NCI-H460 (cell line): ENCODE results near the gene GPSM1. TPM values are rescaled to one million over a fixed set of nuclear protein-coding genes. Genes with fewer than 3 reads are reported as not detected.
"Not testable (repeated sequence)": the region's sequence is repeated elsewhere in the genome, so short reads cannot be mapped to it uniquely, and the experiment has no call there.

Experiments used
- DNase-seq: peaks from one replicate; pipeline ENCODE4 v3.0.0-alpha.2; 2016; ENCODE audit warnings: low read depth; ENCODE audit errors: extremely low read depth
- total RNA-seq: library from RNA; depleted of rRNA; stranded (reverse); fragments of >200 nt; shearing (Covaris generic); gene quantifications from 2 replicates; pipeline ENCODE4 v1.2.3, GENCODE V29; 2014

GPSM1 gene
- total RNA-seq, 1 experiment from 2014 or later = 19.8 TPM

DNA sequence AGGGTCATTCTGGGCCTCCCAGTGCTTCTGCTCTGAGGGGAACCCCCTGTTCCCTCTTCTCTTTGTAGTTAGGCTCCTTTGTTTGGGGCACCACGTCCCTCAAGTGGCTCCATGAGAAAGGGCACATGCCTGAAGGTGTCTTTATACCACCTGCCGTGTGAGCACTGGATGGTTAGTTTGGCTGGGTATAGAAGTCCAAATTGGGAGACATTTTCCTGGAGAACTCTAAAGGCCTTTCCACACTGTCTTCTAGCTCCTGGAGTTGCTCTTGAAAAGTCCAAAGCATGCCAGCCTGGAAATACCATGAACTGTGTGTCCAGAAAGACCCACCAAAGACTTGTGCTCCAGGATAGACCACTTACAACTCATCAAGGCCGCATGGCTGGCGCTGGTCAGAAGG, 12.4 kb upstream of the GPSM1 start:
- DNase-seq = no peak

DNA sequence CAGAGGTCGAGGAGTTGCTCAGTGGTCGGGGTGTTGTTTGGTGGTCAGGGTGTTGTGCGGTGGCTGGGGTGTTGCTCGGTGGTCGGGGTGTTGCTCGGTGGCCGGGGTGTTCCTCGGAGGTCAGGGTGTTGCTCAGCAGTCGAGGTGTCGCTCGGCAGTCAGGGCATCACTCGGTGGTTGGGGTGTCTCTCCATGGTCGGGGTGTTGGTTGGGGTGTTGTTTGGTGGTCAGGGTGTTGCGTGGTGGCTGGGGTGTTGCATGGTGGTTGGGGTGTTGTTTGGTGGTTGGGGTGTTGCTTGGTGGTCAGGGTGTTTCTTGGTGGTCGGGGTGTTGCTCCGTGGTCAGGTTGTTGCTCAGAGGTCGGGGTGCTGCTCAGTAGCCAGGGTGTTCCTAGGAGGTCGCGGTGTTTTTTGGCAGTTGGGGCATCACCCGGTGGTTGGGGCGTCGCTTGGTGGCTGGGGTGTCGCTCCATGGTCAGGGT, 11.0 kb upstream of the GPSM1 start:
- no peak for DNase-seq

DNA sequence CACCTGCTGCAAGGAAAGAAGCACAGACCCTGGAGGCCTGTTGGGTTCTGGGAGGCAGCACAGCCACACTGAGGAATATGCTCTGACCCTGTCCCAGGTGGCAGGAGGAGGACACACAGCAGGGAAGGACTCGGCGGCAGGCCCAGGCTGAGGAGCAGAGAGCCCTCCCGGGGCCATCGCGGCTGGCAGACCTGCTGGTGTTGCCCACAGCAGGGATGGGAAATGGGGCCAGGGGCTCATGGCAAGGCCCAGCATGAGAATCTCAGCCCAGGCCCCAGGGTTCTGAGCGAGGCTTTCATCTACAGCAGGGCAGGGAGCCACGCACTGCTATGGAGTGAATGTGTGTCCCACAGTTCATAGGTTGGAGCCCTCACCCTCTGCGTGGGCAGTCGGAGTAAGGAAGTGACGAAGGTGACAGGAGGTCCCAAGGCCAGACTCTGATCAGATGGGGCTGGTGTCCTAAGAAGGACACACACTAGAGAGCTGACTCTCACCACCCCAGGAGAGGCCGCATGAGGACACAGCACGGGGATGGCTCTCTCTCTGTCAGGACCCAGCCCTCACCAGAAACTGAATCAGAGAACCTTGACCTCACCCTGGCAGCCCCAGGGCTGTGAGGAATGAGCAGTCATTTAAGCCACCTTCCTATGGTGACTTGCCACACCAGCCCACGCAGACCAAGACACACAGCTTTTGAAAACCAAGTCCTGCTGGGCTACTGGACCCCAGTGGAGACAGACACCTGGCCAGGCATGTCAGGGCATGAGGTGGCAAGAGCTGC, 10.3 kb upstream of the GPSM1 start:
- no peak for DNase-seq

DNA sequence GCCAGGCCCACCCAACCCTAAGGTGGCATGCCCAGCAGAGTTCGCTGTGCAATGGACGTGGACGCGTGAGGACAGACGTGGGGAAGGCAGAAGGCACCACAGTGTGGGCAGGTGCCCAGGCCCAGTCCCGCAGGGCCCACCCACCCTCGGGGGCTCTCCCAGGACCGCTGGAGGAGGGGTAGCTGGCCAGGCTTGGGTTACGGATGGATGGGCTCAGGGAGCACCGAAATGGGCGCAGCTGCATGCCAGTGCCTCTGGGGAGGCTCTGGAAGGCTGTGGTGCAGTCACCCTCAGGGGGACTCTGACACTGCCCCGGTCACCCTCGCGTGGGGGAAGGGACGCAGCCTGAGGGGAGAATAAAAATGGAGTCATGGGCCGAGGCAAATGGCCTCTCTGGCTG, 9.6 kb upstream of the GPSM1 start:
- no peak for DNase-seq

DNA sequence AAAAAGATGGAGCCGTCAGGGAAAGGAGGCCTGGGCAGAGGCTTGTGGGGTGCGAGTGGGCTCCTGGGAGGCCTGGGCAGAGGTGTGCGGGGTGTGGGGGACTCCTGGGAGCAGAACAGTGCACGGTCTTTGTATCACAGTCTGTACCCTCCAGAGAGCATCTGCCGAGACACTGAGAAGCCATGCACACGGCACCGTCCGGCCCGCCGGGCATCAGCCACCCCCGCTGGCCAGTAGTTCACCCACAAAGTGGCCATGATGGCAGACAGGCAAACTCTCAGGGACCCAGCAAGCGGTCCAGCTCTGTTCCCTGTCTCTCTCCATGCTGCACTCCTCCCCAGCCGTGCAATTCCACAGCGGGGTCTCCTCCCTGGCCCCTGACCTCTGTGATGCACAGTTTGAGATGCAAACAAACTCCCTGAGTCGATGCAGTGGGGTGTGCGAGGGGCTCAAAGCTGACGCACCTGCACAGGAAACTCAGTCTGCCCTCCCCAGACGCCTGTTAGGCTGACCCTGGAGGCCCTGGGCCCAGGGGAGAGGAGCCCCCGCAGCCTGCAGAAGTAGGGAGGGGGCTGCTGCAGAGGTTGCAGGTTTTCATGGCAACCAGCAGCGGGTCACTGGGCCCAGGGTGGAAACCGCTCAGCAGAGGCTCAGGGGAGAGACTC, 9.1 kb upstream of the GPSM1 start:
- DNase-seq = no peak

DNA sequence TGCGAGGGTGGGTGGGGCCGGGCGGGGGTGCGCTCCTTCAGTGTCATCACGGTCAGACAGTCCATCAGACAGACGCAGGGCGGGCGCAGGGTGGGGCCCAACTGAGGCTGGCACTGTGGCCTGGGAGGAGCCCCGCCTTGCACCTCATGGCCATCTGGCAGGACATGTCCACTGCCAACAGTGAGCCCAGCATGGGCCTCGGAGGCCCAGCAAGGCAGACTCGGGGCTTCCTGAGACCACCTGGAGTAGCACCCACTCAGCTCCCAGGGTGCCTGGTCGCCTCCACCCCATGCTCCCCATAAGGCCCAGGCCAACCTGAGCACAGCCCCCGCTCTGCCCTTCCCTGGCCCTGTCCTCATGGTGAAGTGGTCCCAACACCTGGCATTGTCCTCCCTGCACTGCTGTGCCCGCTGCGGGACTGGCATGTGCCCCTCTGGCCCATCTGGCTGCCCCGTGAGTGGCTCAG, 8.5 kb upstream of the GPSM1 start:
- no peak for DNase-seq

DNA sequence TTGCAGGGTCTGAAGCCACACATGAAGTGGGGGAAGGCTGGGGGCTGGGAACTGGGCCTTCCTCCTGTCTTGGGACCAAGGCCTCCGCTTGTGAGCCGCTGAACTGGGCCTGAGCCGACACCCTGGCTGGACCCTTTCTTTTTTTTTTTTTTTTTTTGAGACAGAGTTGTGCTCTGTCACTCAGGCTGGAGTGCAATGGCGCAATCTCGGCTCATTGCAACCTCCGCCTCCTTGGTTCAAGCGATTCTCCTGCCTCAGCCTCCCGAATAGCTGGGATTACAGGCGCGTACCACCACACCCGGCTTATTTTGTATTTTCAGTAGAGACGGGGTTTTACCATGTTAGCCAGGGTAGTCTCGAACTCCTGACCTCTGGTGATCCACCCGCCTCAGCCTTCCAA, 8.1 kb upstream of the GPSM1 start:
- DNase-seq = not testable (repeated sequence)

DNA sequence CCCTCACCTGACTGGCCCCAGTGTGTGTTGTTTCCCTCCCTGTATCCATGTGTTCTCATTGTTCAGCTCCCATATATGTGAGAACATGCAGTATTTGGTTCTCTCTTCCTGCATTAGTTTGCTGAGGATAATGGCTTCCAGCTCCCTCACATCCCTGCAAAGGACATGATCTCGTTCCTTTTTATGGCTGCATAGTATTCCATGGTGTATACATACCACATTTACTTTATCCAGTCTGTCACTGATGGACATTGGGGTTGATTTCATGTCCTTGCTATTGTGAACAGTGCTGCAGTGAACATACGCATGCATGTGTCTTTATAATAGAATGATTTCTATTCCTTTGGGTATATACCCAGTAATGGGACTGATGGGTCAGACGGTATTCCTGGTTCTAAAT, 7.4 kb upstream of the GPSM1 start:
- DNase-seq = not testable (repeated sequence)

DNA sequence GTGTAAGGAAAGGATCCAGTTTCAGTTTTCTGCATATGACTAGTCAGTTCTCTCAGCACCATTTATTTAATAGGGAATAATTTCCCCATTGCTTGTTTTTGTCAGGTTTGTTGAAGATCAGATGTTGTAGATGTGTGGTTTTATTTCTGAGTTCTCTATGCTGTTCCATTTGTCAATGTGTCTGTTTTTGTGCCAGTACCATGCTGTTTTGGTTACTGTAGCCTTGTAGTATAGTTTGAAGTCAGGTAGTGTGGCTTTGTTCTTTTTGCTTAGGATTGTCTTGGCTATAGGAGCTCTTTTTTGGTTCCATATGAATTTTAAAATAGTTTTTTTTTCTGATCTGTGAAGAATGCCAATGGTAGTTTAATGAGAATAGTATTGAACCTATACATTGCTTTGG, 6.4 kb upstream of the GPSM1 start:
- not testable (repeated sequence) for DNase-seq

DNA sequence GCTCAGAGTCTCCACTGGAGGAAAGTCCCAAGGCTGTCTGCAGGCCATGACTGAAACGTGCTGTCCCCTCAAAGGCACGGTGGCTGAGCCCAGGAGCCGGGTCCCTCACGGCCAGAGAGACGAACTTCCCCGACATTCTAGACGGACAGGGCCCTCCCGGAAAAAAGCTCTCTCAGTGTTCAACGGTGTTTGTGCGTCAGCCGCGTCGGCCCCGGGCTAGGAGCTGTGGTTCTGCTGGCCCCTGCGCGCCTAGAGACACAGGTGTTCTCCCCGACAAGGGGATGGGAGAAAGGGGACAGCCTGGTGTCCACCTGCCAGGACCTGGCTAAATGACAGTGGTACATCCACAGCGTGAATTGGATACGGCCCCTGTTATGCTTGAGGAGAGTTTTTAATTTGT, 5.8 kb upstream of the GPSM1 start:
- no peak for DNase-seq

DNA sequence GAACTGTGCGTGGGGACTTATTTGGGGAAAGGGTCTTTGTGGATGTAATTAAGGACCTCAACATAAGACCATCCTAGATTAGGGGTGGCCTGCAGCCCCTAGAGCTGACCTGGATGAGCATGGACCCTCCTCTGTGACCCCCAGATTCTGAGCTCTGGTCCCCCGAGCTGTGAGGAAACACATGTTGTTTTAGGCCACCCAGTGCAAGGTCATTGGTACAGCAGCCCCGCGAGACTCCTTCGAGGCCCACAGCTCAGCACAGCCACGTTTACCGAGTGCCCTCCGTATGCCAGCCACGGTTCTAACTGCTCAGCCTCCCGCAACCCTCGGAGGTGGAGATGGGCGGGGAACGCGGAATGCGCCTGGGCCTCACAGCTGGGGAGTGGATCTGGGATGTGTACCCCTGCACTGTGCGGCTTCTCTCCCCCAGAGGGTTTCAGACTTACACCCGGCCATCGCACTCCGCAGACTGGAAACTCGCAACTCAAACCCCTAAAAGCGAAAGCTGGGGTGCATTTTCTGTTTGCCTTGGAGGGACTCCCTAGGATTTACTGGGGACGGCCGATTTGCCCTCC, 4.5 kb upstream of the GPSM1 start:
- no peak for DNase-seq

DNA sequence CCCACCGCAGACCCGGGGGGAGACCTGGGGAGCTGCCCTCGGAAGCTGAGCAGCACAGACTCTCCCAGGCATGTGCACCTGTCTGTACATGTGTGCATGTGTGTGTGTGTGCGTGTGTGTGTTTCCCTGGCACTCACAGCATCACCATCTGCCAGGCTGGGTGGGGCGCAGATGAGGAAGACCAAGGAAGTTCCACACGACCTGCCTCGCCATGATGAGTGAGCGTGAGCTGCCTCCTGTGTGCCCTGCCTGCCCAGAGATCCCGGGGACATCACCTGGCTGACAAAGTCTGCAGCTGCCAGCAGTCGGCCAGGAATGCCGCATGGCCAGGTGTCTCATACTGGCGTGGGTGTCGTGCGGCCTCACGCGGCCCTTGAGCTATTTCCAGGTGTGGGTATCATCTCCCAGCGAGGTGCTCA, 4.0 kb upstream of the GPSM1 start:
- DNase-seq = no peak

DNA sequence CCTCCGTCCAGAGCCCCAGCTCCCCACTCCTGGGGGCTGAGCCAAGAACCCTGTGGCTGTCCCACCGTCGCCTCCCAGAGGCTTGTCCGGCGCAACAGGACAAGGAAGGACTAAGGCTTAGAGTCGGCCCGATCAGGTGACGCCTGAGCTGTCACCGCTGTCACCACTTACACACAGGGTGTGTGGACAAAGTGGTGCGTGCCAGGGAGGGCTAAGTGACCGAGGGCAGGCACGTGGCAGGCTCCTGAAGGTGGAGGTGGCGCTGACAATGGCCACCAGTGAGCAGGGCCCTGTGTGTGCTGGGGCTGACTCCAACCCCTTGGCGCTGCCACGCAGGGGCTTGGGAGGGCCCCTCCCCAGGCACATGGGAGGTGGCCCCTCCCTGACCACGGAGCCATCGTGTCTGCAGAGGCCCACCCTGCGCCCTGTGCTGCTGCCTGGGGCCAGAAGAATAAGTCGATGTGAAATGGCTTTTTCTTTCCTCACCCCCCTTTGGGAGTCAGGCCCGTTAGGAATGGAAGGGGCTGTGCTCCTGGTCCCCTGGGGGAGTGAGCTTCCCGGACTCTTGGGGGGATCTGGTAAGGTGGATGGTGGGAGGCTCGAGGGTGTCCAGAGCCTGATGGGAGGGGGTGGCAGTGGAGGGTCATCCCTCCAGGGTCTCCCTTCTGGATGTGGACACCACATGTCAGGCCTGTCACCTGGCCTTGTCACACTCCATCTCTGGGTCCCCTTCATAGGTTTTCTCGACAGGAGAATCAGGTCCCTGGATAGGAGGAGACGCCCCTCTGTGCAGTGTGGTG, 2.6 kb upstream of the GPSM1 start:
- DNase-seq = no peak

DNA sequence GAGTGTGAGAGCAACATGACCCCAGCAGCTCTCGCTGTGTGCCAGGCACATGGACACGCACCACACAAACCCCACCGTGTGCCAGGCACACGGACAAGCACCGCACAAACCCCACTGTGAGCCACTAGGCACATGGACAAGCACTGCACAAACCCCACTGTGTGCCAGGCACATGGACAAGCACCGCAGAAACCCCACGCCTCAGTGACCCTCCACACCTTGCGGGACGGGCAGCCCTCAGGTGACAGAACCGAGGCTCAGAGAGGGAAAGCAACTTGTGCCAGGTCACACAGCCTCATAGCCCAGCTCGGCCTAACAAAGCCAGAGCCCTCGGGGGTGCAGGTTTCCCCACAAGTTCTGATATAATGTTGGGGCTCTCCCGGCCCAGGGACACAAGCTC, 2.0 kb upstream of the GPSM1 start:
- no peak for DNase-seq

DNA sequence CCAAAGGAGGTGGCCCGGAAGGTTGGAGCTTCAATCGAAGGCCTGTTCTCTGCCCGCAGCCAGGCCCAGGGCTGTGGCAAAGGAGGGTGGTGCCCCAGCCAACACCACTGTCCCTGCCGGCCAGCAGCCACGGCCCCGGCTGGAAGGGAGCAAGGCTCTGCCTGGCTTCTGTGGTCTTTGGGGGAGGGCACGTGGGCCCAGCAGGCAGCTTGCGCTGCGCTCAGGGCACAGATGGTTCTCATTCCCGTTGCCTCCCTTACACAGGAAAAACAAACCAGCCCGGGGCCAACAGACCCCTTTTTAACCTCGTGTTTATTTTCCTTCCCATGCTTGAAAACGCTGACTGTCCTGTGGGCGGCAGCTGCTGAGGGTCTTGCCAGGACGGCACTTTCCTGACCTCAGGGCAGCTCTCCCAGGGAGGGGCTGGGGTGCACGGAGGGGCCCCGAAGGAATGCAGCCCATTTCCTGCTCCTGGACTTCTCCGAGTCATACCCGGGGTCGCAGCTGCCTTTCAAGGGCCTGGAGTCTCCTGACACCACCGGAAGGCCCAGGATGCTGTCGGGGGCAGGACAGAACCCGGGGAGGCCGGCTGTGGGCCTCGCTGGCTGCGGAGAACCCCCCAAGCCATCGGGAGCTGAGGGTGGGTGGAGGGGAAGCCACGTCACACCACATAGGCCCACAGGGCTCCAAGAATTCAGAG, 1.1 kb upstream of the GPSM1 start:
- no peak for DNase-seq

DNA sequence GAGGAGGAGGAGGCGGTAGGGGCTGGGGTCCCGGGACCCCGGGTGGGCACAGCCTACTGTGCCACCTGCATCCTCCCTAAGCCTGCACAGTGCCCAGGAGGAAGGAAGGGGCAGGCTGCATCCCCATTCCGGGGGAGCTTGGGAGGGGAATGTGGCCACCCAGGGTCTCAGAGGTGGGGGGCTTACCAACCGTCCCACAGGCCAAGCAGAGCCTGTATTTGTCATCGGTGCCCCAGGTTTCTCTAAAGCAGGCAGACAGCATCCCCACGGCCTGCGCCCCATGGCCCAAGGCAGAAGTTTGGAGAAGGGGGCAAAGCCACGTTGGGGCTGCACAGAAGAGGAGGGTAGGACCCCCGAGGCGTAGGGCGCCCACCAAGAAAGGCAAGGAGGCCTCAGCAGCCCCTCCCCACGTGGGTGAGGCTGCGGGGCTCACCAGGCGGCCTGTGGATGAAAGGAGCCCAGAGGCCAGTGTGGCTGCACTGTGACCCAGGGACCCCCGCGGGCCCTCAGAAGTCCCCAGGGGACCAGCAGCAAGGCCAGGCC, 507 bp upstream of the GPSM1 start:
- no peak for DNase-seq

DNA sequence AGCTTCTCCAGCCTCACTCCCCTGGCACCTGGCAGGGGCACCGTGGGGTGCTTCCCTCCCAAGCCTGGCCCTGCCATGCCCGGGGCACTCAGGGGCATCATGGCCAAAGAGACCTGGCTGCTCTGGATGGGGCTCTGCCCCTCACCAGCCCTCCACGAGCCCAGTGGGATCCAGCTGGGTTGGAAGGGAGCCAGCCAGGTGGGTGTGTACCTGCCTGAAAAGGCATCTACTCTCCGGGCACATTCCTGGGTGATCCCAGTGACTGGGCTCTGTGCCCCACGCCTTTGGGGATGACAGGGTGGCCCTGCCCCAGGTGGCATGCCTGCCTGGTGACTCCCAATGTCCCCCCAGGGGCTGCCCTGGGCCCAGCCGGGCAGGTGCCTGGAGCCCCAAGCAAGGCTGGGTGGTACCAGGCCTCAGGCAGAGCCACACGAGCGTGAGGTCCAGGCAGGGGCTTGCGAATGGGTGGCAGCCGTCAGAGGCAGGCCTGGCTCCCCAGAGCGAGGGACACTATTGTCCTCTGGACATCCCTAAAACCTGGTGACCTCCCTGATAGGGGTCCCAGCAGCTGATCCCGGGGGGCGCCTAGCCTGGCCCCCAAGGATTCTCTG, 777 bp downstream of the GPSM1 start:
- no peak for DNase-seq

DNA sequence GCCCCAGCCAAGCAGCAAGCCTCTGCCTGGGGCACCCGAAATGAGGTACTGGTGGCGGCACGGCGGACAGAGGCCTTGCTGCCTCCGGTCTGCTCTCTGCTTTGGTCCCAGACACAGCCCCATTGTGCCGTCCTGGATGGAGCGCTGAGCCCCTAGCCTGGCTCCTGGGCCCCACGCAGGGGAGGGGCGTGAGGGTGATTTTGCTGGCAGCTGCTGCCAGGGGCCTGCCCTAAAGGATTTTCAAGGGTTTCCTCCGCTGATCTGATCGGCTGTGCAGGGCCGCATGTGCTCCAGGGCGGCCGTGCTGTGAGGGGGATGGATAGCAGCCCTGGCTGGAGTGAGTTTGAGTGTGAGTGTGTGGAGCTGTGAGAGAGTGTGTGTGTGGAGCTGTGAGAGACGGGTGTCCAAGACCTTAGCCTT, 1.3 kb downstream of the GPSM1 start:
- DNase-seq = no peak

DNA sequence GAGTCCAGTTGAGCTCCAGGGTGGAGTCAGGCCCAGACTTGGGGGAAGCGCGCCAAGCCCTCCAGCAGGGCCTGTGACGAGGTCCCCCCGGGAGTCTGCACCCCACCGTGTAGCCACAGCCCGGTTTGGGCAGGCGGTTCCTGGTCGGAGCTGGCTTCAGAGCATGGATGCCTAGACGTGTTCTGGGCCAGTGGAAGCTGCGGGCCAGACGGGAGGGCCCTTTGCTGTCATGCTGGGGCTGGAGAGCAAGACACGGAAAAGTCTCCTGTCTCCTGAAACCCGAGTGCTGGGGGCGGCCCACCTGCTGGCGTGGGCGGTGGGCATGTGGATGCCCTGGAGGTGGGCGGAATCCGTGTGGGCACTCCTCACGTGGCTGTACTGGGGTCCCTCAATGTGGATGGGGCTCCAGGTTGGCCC, 1.9 kb downstream of the GPSM1 start:
- no peak for DNase-seq
